Measurements from ENCODE around the gene TNFRSF12A.

DNA sequence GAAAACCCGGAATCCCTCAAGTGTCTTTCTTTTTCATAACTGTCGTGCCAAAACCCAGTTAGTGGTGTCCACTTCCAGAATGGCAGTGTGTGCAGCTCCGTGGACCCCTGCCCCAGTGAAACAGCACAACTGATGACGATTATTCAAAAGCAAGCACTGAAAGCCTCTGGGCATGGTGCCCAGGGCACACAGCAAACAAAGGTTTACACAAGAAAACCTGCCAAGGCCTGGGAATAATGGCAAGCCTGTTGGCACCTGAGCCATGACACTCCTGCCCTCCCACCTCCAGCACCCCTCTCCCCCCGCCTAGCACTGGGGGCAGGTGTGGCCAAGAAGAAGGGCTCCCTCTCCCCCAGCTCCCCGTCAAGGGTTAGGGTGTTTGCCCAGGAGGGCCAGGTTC, 42.7 kb upstream of the TNFRSF12A start:
- TF ChIP-seq EP300 (IDR thresholded peaks at IDR 0.05) (no peak), POLR2A (IDR thresholded peaks at IDR 0.05) (no peak)
- TF ChIP-seq, protein P1, sequence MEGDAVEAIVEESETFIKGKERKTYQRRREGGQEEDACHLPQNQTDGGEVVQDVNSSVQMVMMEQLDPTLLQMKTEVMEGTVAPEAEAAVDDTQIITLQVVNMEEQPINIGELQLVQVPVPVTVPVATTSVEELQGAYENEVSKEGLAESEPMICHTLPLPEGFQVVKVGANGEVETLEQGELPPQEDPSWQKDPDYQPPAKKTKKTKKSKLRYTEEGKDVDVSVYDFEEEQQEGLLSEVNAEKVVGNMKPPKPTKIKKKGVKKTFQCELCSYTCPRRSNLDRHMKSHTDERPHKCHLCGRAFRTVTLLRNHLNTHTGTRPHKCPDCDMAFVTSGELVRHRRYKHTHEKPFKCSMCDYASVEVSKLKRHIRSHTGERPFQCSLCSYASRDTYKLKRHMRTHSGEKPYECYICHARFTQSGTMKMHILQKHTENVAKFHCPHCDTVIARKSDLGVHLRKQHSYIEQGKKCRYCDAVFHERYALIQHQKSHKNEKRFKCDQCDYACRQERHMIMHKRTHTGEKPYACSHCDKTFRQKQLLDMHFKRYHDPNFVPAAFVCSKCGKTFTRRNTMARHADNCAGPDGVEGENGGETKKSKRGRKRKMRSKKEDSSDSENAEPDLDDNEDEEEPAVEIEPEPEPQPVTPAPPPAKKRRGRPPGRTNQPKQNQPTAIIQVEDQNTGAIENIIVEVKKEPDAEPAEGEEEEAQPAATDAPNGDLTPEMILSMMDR (IDR thresholded peaks at IDR 0.05): no peak
